ENCODE data around the gene PDE6A.

Gene PDE6A

GRCh38 chr5:149953436-149954121 is 9.0 kb upstream of the PDE6A start:
- Histone ChIP-seq H3K27ac (replicated peaks) (no peak overlapping the region), H3K4me3 (replicated peaks; ENCODE audit: insufficient read depth, low read length) (no peak overlapping the region), H3K27me3 (ENCODE audit: insufficient read depth, poor library complexity, severe bottlenecking) (no peaks in the 10 kb centered on the region)
- TF ChIP-seq GABPA (IDR thresholded peaks at IDR 0.05; ENCODE audit: low read depth) (no peak), SPI1 (IDR thresholded peaks at IDR 0.05; ENCODE audit: borderline replicate concordance, low read depth) (no peak), CTCF (IDR thresholded peaks at IDR 0.05; ENCODE audit: insufficient read depth, low read length) (no peak), POLR2AphosphoS5 (IDR thresholded peaks at IDR 0.05; ENCODE audit: low read depth) (no peak), REST (IDR thresholded peaks at IDR 0.05; ENCODE audit: insufficient replicate concordance, low read depth) (no peak)
- DNase-seq (ENCODE audit: low read depth in 1 of 2, low spot score in 1 of 2) = no peak

- H3K27ac ChIP-seq (replicated peaks) = no peak overlapping the region
- TF ChIP-seq POLR2AphosphoS5 (IDR thresholded peaks at IDR 0.05; ENCODE audit: low read depth) (no peak), REST (IDR thresholded peaks at IDR 0.05; ENCODE audit: insufficient replicate concordance, low read depth) (no peak), CTCF (IDR thresholded peaks at IDR 0.05; ENCODE audit: insufficient read depth, low read length) (no peak)
- H3K4me3 ChIP-seq (replicated peaks; ENCODE audit: insufficient read depth, low read length) = no peak overlapping the region
- no peaks in the 10 kb centered on the region for H3K27me3 ChIP-seq (ENCODE audit: insufficient read depth, poor library complexity, severe bottlenecking)
- DNase-seq (ENCODE audit: low read depth in 1 of 2, low spot score in 1 of 2) = no peak
Measured at GRCh38 chr5:149951138-149951749, 6.7 kb upstream of the PDE6A start.

- Histone ChIP-seq H3K4me3 (replicated peaks; ENCODE audit: insufficient read depth, low read length) (no peak overlapping the region), H3K27ac (replicated peaks) (no peak overlapping the region), H3K27me3 (ENCODE audit: insufficient read depth, poor library complexity, severe bottlenecking) (no peaks in the 10 kb centered on the region)
- TF ChIP-seq POLR2AphosphoS5 (IDR thresholded peaks at IDR 0.05; ENCODE audit: low read depth) (no peak), CTCF (IDR thresholded peaks at IDR 0.05; ENCODE audit: insufficient read depth, low read length) (no peak), SPI1 (IDR thresholded peaks at IDR 0.05; ENCODE audit: borderline replicate concordance, low read depth) (no peak), REST (IDR thresholded peaks at IDR 0.05; ENCODE audit: insufficient replicate concordance, low read depth) (no peak), GABPA (IDR thresholded peaks at IDR 0.05; ENCODE audit: low read depth) (no peak)
- no peak for DNase-seq (ENCODE audit: low read depth in 1 of 2, low spot score in 1 of 2)
Measured at GRCh38 chr5:149948993-149949392, 4.4 kb upstream of the PDE6A start.

All from HL-60 (cell line).